HepG2 (cell line): ENCODE data around the gene SHLD1. TPM values are rescaled to one million over a fixed set of nuclear protein-coding genes. Genes with fewer than 3 reads are reported as not detected.

Source experiments
- BHLHE40 ChIP-seq: IDR thresholded peaks from 2 replicates; pipeline ENCODE4 v1.6.1; 2011; ENCODE audit warnings: low read length, improper control_type of control experiment
- DNMT1 ChIP-seq: sonication (generic); formaldehyde crosslinking; IDR thresholded peaks from 2 replicates; pipeline ENCODE4 v1.5.1; 2020; ENCODE audit warnings: mild to moderate bottlenecking, missing genetic modification reagents
- FOXA3 ChIP-seq: IDR thresholded peaks from 2 replicates; pipeline ENCODE4 v1.6.1; 2016; ENCODE audit warnings: missing genetic modification reagents, missing compliant biosample characterization
- GATA4 ChIP-seq: sonication (generic); IDR thresholded peaks from 2 replicates; pipeline ENCODE4 v1.6.1; 2016; ENCODE audit warnings: antibody characterized with exemption, low read depth, borderline replicate concordance
- MIER3 ChIP-seq: IDR thresholded peaks from 2 replicates; pipeline ENCODE4 v1.6.1; 2016; ENCODE audit warnings: missing compliant biosample characterization, borderline replicate concordance
- NCOR1 ChIP-seq: fragments of 200-600 bp; sonication (generic); IDR thresholded peaks from 2 replicates; pipeline ENCODE4 v1.7.0; 2017; ENCODE audit warnings: antibody characterized with exemption, low read length, borderline replicate concordance
- XBP1 ChIP-seq: sonication (generic); formaldehyde crosslinking; IDR thresholded peaks from 2 replicates; pipeline ENCODE4 v1.5.0; 2020; ENCODE audit warnings: missing genetic modification reagents
- ZBTB33 ChIP-seq: sonication (generic); formaldehyde crosslinking; IDR thresholded peaks from 2 replicates; pipeline ENCODE4 v1.4.0; 2020; ENCODE audit warnings: missing genetic modification reagents
- ZBTB49 ChIP-seq: sonication (generic); formaldehyde crosslinking; IDR thresholded peaks from 2 replicates; pipeline ENCODE4 v1.4.0; 2020; ENCODE audit warnings: missing genetic modification reagents, borderline replicate concordance
- ZNF660 ChIP-seq: sonication (generic); formaldehyde crosslinking; IDR thresholded peaks from 2 replicates; pipeline ENCODE4 v1.5.1; 2020; ENCODE audit warnings: mild to moderate bottlenecking, low read depth, missing genetic modification reagents, borderline replicate concordance
- ZUFSP ChIP-seq: sonication (generic); formaldehyde crosslinking; IDR thresholded peaks from 2 replicates; pipeline ENCODE4 v1.9.0; 2021; ENCODE audit warnings: missing genetic modification reagents, mild to moderate bottlenecking, borderline replicate concordance
- polyA plus RNA-seq, 8 experiments: library from polyadenylated mRNA; depleted of rRNA in 3 of 8; stranded (reverse) in 7 of 8; unstranded in 1 of 8; fragments of >200 nt; fragmentation: Illumina TruSeq in 4 of 8; extraction: Trizol in 4 of 8; gene quantifications; 2 replicates each; pipeline versions ENCODE4 v1.2.1 to v1.2.3, GENCODE V29; 2011 to 2016; ENCODE audit warnings: low read depth in 4 of 8, missing spikeins in 1 of 8, mixed read lengths in 1 of 8; ENCODE audit not compliant: insufficient read depth in 1 of 8
- total RNA-seq, 5 experiments: library from RNA; depleted of rRNA; stranded (reverse); fragments of >200 nt; fragmentation: Illumina TruSeq; extraction: Trizol; gene quantifications; 2 replicates each; pipeline ENCODE4 v1.2.3, GENCODE V29; 2016; ENCODE audit warnings: low read depth in 1 of 5
- TF ChIP-seq, protein P1 (sequence below): sonication (generic); formaldehyde crosslinking; IDR thresholded peaks from 2 replicates; pipeline ENCODE4 v1.5.0; 2020; ENCODE audit warnings: mild to moderate bottlenecking, missing genetic modification reagents, moderate library complexity
- TF ChIP-seq, protein P2 (sequence below): IDR thresholded peaks from 2 replicates; pipeline ENCODE4 v1.6.1; 2016; ENCODE audit warnings: low read depth, borderline replicate concordance
- TF ChIP-seq, protein P3 (sequence below): IDR thresholded peaks from 2 replicates; pipeline ENCODE4 v1.6.1; 2012; ENCODE audit warnings: low read length, improper control_type of control experiment
- TF ChIP-seq, protein P4 (sequence below): sonication (generic); formaldehyde crosslinking; IDR thresholded peaks from 2 replicates; pipeline ENCODE4 v1.4.0; 2020; ENCODE audit warnings: missing genetic modification reagents

SHLD1 gene
- total and polyA plus RNA-seq, 2 of the 13 experiments (the other 11 are each of a cell fraction or from before 2014, with no cell fraction given): 8.9 to 10.0 TPM

DNA sequence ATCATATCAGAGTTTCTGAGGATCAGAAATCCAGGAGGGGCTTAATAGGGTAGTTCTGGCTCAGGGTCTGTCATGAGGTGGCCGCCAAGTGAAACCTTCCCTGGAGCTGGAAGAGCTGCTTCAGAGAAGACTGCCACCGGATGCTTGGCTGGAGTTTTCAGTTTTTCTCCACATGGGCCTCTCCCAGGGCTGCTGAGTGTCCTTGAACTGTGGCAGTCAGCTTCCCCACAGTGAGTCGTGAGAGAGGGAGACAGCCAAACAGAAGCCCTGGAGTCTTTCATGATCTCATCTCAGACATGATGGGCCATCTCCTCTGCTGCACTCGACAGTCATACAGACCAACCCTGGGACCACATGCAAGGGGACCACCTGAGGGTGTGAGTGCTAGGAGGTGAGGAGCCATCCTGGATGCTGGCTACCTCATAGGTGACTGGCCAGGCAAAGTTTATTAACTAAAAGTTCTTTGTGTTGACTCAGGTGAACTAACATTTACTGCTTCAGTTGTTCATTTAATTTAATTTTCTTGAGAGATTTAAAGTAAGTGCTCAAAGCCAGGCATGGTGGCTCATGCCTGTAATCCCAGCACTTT lies 71.5 kb downstream of the SHLD1 start (continued):
- TF ChIP-seq DNMT1 (CRISPR knock-in tag) (no peak), XBP1 (no peak), ZUFSP (CRISPR knock-in tag) (no peak), ZBTB49 (CRISPR knock-in tag) (no peak), NCOR1 (no peak), MIER3 (CRISPR knock-in tag) (peak; percentile 84), GATA4 (no peak), ZBTB33 (CRISPR knock-in tag) (no peak), BHLHE40 (peak; percentile 16; the same call in 1 of the 2 replicates), FOXA3 (peak; percentile 75), ZNF660 (CRISPR knock-in tag) (no peak)
- TF ChIP-seq, protein P1, sequence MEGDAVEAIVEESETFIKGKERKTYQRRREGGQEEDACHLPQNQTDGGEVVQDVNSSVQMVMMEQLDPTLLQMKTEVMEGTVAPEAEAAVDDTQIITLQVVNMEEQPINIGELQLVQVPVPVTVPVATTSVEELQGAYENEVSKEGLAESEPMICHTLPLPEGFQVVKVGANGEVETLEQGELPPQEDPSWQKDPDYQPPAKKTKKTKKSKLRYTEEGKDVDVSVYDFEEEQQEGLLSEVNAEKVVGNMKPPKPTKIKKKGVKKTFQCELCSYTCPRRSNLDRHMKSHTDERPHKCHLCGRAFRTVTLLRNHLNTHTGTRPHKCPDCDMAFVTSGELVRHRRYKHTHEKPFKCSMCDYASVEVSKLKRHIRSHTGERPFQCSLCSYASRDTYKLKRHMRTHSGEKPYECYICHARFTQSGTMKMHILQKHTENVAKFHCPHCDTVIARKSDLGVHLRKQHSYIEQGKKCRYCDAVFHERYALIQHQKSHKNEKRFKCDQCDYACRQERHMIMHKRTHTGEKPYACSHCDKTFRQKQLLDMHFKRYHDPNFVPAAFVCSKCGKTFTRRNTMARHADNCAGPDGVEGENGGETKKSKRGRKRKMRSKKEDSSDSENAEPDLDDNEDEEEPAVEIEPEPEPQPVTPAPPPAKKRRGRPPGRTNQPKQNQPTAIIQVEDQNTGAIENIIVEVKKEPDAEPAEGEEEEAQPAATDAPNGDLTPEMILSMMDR: peak; percentile 41; the same call in 1 of the 2 replicates
- TF ChIP-seq, protein P2, sequence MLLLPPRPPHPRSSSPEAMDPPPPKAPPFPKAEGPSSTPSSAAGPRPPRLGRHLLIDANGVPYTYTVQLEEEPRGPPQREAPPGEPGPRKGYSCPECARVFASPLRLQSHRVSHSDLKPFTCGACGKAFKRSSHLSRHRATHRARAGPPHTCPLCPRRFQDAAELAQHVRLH: peak; percentile 69; the same call in 1 of the 2 replicates
- TF ChIP-seq, protein P3, sequence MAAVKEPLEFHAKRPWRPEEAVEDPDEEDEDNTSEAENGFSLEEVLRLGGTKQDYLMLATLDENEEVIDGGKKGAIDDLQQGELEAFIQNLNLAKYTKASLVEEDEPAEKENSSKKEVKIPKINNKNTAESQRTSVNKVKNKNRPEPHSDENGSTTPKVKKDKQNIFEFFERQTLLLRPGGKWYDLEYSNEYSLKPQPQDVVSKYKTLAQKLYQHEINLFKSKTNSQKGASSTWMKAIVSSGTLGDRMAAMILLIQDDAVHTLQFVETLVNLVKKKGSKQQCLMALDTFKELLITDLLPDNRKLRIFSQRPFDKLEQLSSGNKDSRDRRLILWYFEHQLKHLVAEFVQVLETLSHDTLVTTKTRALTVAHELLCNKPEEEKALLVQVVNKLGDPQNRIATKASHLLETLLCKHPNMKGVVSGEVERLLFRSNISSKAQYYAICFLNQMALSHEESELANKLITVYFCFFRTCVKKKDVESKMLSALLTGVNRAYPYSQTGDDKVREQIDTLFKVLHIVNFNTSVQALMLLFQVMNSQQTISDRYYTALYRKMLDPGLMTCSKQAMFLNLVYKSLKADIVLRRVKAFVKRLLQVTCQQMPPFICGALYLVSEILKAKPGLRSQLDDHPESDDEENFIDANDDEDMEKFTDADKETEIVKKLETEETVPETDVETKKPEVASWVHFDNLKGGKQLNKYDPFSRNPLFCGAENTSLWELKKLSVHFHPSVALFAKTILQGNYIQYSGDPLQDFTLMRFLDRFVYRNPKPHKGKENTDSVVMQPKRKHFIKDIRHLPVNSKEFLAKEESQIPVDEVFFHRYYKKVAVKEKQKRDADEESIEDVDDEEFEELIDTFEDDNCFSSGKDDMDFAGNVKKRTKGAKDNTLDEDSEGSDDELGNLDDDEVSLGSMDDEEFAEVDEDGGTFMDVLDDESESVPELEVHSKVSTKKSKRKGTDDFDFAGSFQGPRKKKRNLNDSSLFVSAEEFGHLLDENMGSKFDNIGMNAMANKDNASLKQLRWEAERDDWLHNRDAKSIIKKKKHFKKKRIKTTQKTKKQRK: no peak
- TF ChIP-seq, protein P4, sequence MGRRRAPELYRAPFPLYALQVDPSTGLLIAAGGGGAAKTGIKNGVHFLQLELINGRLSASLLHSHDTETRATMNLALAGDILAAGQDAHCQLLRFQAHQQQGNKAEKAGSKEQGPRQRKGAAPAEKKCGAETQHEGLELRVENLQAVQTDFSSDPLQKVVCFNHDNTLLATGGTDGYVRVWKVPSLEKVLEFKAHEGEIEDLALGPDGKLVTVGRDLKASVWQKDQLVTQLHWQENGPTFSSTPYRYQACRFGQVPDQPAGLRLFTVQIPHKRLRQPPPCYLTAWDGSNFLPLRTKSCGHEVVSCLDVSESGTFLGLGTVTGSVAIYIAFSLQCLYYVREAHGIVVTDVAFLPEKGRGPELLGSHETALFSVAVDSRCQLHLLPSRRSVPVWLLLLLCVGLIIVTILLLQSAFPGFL (CRISPR knock-in tag): no peak
